ENCODE measurements around the gene KCND3.

KCND3 gene

DNA sequence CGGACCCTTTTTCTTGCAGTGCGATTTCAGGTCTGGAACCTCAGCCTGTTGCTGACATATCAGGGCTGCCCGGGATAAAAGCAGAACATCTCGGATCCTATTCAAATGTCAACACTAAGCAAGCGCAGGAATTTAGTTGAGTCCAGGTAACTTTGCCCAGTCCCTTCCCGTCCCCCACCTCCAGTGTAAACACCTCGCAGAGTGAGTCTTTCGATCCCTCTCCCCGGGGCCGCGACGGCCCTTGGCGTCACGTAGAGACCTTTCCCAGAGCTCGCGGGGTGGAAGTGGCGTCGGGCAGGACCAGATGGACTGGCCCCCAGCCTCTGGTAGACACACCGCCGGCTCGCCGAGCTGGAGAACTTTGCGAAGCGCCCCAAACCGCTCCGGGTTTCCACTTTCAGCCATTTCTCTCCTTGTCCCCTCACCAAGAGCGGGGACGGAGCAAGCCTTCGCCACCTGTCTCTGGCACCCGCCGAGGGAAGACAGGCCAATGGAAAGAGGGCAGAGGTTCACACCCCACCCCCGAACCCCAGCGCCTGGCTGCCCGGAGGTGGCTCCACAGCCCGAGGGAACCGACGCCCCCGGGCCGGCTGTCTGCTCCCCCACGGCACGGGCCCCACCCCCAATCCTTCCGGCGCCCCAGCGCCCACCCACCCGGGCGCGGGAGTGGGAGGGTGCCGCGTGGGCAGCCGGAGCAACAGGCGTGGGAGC, 570 bp downstream of the KCND3 start:
- FAIRE-seq: no peak
- DNase-seq (ENCODE audit: low spot score): no peak

DNA sequence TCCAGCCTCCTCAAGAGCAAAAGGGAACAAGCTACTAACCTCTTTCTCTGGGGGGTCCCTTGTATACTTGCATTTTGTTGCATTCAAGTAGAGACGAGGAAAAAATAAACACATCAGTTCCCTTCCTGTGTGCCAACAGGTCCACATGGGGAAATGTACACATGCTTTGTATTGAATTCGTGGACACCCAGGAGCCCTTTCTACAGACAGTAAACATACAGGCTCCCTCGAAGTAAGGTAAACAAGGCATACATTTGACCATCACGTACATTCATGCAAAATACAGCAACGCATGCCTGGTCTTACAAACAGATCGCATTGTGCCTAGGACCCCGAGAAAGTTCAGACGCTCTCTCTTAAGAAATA, 1.1 kb downstream of the KCND3 start:
- FAIRE-seq (no peak), DNase-seq (ENCODE audit: low spot score) (no peak)

DNA sequence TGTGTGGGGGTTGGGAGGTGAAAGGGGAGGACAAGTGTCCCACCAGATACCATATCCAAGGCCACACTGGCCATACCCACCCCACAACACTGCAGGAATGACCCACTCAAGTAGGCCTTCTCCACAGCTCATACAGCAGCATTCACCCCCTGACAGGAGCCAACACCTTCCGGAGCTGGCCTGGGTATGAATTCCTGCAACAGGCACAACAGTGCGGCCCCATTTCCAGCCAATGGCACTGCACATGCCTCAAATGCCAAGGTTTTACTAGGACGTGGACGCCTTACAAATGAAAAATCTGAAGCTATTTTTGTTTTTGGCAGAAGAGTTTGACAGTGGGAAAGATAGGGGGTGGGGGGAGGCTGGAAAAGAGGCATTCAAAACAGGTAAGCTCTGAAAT, 2.0 kb downstream of the KCND3 start:
- no peak for DNase-seq (ENCODE audit: low spot score)
- FAIRE-seq: no peak

DNA sequence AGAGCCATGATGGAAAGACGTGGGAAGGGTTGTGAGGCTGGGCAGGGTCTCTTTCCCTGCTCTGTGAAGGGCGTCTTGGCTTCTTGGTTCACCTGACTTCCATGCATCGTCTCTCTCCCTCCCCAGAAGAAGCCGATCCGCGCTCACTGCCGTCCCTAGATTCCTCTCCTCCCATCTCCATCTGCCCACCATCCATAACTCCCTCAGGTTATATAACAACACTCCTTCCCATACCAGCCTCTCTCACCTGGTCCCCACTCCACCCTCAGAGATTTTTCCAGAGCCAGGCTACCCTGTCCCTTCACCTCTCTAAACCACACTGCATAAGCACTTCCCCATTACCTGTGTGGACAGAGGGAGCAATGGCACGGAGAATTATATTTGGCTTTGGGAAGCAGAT, 6.0 kb downstream of the KCND3 start:
- FAIRE-seq (no peak), DNase-seq (ENCODE audit: low spot score) (no peak)

DNA sequence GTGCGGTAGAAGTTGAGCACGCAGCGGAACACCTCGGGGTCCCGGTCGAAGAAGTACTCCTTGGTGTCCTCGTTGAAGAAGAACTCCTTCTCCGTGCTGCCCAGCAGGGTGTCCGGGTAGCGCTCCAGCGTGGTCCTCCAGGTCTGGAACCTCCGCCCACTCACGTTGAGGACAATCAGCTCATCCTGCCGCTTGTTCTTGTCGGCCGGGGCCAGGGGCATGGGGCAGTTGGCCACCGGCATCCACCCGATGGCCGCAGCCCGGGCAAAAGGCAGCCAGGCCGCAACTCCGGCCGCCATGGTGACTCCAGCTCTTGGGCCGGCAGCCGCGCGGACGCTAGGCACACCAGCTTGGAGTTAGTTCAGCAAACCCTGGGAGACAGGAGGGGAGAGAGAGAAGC, 7.0 kb downstream of the KCND3 start:
- FAIRE-seq: peak; percentile 56
- no peak for DNase-seq (ENCODE audit: low spot score)

DNA sequence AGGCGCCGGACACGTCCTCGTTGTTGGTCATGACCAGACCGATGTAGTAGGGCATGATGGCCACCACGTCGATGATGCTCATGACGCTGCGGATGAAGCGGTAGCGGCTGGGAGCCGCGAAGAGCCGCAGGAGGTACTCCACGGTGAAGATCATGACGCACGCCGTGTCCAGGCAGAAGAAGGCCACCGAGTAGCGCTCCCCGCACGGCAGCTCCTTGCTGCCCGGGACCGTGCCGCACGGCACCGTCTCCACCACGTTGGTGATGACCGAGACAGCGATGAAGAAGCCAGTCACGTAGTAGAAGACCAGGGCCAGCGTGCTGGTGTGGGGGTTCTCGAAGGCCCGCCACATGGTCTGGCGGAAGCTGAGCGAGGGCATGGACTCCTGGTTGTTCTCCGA, 7.6 kb downstream of the KCND3 start:
- DNase-seq (ENCODE audit: low spot score): no peak
- FAIRE-seq: peak; percentile 46

DNA sequence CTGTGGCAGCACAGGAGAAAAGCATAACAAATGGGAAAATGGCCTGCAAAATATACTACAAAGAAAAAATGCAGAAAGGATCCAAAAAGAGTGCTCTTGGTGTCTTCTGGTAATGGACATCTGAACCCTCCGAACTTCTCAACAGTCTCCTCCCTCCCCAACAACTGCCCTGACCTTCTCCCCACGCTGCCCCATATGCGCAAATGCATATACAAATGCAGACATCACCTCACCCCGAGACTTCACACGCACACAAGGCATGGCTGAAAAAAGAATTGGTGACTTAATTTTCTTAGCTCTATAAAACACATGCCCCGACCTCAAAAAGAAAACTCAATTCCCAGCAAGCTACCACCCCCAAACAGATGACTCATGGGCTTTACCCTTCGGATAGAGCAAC, 8.4 kb downstream of the KCND3 start:
- DNase-seq (ENCODE audit: low spot score): no peak
- FAIRE-seq: no peak

DNA sequence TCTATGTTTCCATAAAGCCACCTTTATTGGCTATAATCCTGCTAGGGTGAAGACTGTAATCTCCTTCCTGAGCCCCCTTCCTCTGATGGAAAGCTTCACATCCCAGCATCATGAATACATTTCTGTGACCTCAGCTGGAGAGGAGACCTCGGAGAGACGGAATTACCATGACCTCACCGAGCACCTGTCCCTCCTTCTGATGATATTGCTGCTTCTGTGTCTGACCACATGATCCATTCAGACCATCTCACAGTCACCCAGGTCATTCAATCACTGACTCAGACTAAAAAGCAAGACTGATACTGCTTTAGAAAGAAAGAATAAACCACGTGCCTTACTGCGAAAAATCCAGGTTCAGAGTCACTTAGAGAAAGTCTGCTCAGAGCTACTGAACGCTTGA, 8.8 kb downstream of the KCND3 start:
- FAIRE-seq (no peak), DNase-seq (ENCODE audit: low spot score) (no peak)

DNA sequence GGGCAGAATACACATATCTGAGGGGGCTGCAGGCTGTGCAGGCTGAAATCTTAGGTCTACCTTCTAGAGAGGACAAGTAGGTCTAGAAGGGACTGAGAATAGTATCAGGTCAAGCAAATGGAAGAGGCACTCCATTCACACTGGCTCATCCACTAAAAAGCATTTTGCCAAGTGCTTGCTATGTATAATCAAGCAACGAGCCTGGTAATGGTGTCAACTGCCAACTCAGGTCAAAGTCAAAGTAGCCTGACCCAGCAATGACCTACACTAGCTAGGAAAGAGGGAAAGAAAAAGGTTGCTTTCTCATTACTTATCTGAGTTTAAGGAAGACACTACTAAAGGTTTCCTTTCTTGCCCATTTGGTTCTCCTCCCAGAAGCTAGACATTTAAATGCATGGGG, 10.8 kb downstream of the KCND3 start:
- FAIRE-seq (no peak), DNase-seq (ENCODE audit: low spot score) (no peak)

DNA sequence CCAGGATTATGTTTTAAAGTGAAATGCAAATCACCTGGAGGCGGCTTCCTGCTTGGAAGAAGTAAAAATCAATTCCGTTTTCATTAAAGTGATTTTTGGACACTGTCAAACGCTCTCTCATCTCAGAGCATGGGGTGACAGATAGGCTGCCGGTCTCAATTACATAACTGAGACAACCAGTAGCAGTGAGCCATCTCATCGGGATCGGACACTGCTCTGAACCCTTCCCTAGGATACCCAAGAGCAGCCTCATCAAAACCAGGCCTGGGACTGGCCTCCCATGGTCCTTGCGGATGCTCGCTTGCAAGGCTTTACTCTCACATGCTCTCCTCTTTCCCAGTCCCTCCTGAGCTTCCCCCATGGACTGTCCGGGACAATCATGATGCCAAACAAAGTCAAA, 12.1 kb downstream of the KCND3 start:
- DNase-seq (ENCODE audit: low spot score) (no peak), FAIRE-seq (no peak)

DNA sequence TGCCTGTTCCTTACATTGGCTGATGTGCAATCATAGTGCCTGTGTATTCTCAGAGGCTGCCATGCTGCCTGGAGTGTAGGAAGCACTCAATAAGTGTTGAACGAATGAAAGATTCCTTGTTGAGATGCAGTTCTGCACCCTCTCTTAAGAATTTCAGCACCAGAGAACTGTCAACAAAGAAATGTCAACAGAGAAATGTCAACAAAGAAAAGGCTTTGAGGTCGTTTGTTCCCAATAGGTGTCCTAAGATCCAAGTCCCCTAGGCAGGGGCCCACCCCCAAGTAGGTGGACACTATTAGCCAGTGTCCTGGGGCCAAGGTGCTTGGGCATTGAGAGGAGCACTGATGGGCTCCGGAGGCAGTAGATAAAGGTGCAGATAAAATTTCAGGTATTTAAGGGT, 12.6 kb downstream of the KCND3 start:
- DNase-seq (ENCODE audit: low spot score) (no peak), FAIRE-seq (no peak)

DNA sequence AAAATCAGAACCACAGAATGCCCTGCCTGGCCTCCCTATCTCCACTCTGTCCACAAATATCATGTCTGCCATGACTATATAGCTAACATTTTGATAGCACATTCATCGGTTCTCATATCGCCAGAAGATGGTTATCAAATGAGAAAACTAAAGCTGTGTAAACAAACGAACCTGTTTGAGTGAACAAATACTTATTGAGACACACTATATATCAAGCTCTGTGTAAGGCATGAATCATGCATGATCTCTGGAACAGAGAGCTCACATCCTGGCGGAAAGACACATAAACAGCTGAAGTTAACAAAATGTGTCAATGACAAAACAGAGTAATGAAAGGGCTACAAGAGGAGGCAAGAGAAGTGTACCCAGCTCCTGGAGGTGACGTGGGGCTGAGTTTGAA, 13.1 kb downstream of the KCND3 start:
- no peak for FAIRE-seq
- no peak for DNase-seq (ENCODE audit: low spot score)

DNA sequence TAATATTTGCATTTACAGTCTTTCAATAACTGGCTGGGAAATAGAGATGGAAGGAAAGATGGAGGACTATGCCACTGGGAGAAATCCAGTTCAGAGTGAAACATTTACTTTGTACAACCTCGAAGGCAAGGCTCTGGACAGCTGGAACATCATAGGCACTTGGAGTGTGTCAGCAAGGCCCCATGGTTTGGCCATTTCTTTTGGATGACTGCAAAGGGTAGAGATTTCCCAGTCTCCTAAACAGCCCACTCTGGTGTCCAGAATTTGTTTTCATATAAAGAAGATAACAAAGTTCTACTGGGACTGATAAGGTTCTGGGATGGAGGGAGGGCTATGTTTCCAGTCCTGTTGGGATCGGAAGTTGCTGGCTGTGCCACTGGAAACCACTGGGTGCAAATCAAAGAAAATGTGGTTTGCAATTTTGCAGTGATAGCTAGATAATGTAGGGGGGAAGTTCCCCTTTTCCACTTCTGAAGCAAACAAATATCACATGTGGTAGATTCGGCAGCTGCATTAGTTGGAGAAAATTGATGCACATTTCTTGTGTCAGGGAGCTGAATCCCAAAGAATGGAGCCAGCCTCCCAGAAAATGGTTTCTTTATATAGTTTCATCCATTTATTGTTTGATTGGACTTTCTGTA, 16.2 kb downstream of the KCND3 start:
- FAIRE-seq (no peak), DNase-seq (ENCODE audit: low spot score) (no peak)

DNA sequence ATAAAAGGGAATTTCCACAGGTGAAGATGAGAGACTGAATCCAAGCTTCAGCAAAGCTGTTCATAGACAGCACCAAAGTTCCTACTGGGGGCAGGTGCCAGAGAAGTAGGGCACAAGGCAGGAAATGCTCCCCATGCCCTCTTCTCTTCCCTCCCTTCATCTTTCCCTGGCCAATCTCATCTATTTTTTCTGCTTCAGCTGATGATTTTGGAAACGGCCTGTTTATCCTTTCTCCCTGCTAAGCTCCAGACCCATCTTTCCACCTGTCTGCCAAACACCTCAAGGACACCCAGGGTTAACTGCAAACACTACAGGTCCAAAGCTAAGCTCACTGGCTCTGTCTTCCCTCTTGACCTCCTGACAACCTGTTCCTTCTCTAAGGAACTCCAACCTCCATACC, 18.1 kb downstream of the KCND3 start:
- DNase-seq (ENCODE audit: low spot score) (no peak), FAIRE-seq (no peak)

DNA sequence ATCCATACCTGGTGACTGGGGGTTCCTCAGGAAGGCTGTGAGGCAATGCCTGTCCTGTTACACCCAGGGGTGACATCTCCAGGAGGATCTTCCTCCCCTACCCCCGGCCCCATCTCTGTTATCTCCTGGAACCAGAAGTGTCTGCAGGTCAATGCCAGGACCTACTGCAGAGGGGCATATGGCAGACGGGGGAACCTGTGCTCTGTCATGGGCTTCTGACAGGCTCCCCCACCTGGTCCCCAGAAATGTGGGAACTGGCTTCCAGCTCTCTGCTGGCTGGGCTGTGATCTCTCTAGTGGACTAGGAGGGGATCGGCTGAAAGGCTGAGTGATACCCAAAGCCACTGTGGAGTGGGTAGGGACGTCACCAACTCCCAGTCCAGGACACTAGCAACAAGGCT, 21.0 kb downstream of the KCND3 start:
- FAIRE-seq (no peak), DNase-seq (ENCODE audit: low spot score) (no peak)

DNA sequence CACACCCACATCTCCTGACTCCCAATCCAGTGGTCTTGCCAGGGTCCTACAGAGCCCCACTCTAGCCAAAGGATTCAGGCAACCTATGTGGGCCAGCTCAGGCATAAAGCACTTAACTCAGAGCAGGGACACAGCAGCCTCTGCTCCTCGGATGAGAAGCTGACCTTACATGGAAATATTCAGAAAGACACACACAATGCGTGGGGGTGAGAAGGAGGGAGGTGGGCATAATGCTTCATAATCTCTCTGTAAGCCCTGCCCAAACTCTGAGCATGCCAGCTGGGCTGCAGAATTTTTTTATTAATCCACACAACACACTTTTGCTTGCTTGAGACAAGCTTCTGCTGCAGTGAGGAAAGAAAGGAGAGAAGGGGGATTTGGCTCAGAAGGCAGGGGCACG, 21.6 kb downstream of the KCND3 start:
- FAIRE-seq (no peak), DNase-seq (ENCODE audit: low spot score) (no peak)

DNA sequence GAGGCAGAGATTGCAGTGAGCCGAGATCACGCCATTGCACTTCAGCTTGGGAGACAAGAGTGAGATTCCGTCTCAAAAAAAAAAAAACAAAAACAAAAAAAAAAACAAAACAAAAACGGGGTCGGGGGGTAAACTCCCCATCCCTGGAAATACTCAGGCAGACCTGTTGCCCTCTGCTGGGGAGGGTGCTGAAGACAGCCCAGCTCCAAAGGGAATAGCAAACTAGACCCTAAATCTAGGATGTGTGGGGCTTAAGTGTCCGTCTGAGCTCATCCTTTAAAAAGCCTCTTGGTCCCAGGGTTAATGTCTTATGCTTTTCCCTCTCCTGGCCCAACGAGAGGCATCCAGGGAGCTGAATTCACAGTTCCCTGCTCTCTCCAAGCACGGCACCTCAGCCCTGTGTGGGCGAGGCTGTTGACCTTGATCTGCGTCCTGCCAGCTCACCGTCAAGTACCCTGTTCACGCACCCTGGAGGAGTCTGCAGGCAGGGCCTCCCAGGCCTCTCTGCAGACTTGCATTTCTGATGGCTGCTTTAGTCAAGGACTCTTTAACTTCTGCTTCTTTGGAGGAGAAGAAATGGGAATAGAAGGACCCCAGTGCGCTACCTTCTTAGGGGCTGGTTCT, 22.3 kb downstream of the KCND3 start:
- FAIRE-seq (no peak), DNase-seq (ENCODE audit: low spot score) (no peak)

DNA sequence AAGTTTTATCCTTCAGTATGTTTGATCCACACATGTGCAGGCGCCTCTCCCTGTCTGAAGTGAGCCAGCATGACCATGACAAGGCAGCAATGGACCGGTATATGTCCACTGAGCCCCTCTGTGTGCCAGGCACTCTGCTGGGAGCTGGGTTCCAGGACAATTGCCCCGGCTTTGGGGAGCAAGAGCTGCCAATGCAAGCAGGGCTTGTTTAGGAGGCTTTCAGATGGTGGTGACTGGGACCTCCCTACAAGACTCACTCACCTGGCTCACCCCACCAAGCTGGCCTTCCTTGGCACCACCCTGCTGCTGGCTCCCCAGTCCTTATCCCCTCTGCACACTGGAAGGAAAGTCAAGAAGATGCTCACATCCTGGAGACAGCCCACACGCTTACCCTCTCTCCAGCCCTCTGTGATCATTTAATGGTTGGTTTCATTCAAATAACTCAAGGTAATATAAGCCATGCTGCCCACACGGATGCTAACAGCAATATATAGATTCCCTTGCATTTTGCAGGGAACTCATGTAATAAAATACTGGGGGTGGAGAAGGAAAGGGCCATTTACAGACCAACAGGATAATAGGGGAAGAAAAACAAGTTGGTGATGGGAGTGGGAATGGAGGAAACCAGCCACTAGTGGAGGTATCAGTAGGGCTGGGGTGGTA, 23.6 kb downstream of the KCND3 start:
- FAIRE-seq (no peak), DNase-seq (ENCODE audit: low spot score) (no peak)

DNA sequence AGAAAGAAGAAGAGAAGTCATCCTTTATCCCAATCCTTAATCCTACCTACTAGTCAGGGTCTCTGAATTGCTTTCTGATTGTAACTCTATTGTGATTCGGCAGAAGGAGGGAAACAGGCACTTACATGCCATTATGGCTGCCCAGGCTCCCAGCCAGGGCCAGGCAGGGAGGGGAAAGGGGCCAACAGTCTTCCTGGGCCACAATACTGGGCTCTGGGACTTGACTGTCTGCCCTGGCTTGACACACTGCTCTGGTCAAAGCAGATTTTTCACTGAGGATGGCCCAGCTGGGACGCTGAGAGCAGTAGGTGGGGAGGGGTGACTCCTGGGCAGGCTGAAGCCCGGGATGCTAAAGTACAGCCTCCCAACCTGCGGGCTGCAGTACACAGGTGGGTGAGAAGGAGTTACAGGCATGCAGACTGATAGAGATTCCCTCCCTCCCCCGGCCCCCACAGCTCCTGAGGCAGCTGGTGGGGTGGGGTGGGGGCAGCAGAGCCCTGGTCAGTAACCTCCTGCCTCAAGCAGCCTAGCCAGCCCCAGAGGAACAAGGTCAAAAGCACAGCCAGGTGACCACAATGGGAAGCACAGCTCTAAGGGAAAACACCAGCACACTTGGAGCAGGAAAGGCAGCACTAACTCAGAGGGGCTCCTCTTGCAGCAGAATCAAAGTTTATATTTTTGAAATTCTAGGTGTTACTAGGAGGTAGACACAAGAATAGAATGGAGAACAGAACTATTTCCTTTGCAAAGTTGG, 25.3 kb downstream of the KCND3 start:
- FAIRE-seq (no peak), DNase-seq (ENCODE audit: low spot score) (no peak)

DNA sequence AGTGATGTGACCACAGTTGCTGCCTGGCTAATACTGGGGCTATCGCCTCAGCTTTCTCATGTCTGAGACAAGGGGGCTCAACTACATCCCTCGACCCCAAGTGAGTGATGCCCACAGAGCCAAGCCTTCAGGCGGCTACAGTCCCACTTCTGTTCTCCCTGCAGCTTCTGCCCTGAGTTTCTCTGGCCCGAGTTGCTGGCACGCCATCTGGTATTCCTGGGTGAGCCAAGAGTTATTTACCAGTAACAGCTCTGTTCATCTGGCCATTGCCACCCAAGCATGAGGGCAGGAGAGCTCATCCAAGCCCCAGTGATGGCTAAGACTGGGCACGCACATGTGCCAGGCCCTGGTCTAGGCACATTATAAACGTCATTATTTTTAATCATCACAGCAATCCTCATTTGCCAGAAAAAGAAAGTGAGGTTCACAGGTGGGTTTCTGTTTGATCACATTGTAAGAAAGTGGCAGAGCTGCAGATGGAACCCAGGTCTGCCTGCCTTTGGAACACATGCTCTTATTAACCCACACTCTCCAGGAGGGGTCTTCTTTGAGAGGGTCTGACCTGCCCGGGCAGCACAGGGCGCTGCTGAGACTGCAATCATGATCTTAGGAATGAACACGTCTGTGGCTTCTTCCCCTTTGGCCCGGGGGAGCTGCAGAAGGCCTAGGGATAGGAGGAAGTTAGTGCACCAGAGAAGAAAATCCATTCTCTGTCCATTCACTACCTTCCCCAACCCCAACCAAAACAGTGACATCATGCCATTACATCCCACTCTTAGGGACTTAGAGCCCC, 27.5 kb downstream of the KCND3 start:
- DNase-seq (ENCODE audit: low spot score): no peak
- FAIRE-seq: no peak

DNA sequence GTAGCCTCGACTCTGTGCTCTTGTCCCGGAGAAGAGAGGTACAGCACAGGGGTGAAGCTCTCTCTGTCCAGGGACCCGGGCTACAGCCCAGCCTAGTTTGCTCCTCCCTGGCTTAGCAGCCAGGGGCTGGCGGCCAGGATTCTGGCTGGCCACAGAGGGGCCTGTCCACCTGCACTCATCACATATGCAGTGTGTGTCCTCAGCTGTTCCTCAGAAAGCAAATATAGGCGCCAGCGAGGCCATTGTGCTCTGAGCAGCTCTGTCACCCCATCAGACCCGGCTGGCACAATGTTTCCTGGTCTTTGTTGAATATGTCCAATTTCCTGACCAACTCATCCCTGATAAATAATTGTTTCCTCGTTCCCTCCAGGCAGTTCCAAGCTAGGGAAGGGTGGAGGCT, 28.5 kb downstream of the KCND3 start:
- FAIRE-seq: no peak

More for the DNA sequence above, 28.5 kb downstream of the KCND3 start:
- no peak for DNase-seq (ENCODE audit: low spot score)
